ENCODE measurements around the gene CCR2. TPM values are rescaled to one million over a fixed set of nuclear protein-coding genes. Genes with fewer than 3 reads are reported as not detected.

The CCR2 gene
- total RNA-seq, 1 experiment from 2014 or later: not detected

DNA sequence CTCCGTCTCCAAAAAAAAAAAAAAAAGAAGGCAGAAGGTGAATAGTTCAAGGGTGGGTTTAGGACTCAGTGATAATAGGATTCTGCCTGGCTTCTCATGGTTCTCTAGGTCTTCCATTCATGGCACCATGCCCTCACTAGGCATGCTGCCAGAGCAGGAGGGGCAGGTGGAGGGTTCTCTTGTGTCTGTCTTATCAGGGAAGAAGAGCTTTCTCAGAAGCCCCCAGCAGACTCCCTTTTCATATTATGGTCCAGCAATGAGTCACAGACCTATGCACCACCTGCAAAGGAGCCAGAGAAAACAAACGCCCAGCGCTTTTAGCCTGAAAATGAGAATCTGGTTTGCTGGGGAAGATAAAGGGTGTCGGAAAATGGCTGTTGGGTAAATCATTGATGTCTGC, 3.0 kb downstream of the CCR2 start:
- Mint-ChIP-seq H3K27ac (ENCODE audit: low read depth, unreplicated experiment) (no peak overlapping the region), H3K4me3 (ENCODE audit: unreplicated experiment) (no peak overlapping the region), H3K4me1 (ENCODE audit: insufficient read depth, unreplicated experiment) (peaks cover 16% of the 10 kb centered on the region), H3K27me3 (ENCODE audit: insufficient read depth, unreplicated experiment) (peaks cover 49% of the 10 kb centered on the region), H3K36me3 (ENCODE audit: insufficient read depth, unreplicated experiment) (no peaks in the 10 kb centered on the region), H3K9me3 (ENCODE audit: unreplicated experiment) (no peaks in the 10 kb centered on the region)
- intact Hi-C loops (cut with micrococcal nuclease): no loop called here
- TF ChIP-seq, protein P1, sequence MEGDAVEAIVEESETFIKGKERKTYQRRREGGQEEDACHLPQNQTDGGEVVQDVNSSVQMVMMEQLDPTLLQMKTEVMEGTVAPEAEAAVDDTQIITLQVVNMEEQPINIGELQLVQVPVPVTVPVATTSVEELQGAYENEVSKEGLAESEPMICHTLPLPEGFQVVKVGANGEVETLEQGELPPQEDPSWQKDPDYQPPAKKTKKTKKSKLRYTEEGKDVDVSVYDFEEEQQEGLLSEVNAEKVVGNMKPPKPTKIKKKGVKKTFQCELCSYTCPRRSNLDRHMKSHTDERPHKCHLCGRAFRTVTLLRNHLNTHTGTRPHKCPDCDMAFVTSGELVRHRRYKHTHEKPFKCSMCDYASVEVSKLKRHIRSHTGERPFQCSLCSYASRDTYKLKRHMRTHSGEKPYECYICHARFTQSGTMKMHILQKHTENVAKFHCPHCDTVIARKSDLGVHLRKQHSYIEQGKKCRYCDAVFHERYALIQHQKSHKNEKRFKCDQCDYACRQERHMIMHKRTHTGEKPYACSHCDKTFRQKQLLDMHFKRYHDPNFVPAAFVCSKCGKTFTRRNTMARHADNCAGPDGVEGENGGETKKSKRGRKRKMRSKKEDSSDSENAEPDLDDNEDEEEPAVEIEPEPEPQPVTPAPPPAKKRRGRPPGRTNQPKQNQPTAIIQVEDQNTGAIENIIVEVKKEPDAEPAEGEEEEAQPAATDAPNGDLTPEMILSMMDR (IDR thresholded peaks at IDR 0.05; ENCODE audit: unreplicated experiment): no peak
- ChIA-PET POLR2A (interaction anchor here (0.6 kb wide), 1 partner anchor 143 kb away, joined by 3 read pairs; no protein-coding TSS in a partner anchor), CTCF (no interaction called here)
- DNase-seq (ENCODE audit: unreplicated experiment): no peak
- no TSS peak for BruUV-seq (replicated peaks)

DNA sequence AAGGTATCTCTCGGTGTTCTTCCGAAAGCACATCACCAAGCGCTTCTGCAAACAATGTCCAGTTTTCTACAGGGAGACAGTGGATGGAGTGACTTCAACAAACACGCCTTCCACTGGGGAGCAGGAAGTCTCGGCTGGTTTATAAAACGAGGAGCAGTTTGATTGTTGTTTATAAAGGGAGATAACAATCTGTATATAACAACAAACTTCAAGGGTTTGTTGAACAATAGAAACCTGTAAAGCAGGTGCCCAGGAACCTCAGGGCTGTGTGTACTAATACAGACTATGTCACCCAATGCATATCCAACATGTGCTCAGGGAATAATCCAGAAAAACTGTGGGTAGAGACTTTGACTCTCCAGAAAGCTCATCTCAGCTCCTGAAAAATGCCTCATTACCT, 4.6 kb downstream of the CCR2 start:
- TF ChIP-seq, protein P1 (IDR thresholded peaks at IDR 0.05; ENCODE audit: unreplicated experiment): no peak
- H3K36me3 Mint-ChIP-seq (ENCODE audit: insufficient read depth, unreplicated experiment): no peaks in the 10 kb centered on the region
- H3K9me3 Mint-ChIP-seq (ENCODE audit: unreplicated experiment): no peaks in the 10 kb centered on the region
- H3K4me3 Mint-ChIP-seq (ENCODE audit: unreplicated experiment): no peak overlapping the region
- no peak for DNase-seq (ENCODE audit: unreplicated experiment)
- no TSS peak for BruUV-seq (replicated peaks)
- peaks cover 9% of the 10 kb centered on the region for H3K4me1 Mint-ChIP-seq (ENCODE audit: insufficient read depth, unreplicated experiment)
- ChIA-PET CTCF (interaction anchor here (3.1 kb wide), 1 partner anchor 13 kb away, joined by 8 read pairs; no protein-coding TSS in a partner anchor), POLR2A (no interaction called here)
- intact Hi-C loops (cut with micrococcal nuclease): no loop called here
- no peak overlapping the region for H3K27ac Mint-ChIP-seq (ENCODE audit: low read depth, unreplicated experiment)
- H3K27me3 Mint-ChIP-seq (ENCODE audit: insufficient read depth, unreplicated experiment): peaks cover 44% of the 10 kb centered on the region

DNA sequence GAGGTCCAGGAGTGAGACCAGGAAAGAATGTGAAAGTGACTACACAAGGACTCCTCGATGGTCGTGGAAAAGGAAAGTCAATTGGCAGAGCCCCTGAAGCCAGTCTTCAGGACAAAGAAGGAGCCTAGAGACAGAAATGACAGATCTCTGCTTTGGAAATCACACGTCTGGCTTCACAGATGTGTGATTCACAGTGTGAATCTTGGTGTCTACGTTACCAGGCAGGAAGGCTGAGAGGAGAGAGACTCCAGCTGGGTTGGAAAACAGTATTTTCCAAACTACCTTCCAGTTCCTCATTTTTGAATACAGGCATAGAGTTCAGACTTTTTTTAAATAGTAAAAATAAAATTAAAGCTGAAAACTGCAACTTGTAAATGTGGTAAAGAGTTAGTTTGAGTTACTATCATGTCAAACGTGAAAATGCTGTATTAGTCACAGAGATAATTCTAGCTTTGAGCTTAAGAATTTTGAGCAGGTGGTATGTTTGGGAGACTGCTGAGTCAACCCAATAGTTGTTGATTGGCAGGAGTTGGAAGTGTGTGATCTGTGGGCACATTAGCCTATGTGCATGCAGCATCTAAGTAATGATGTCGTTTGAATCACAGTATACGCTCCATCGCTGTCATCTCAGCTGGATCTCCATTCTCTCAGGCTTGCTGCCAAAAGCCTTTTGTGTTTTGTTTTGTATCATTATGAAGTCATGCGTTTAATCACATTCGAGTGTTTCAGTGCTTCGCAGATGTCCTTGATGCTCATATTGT, 6.0 kb downstream of the CCR2 start:
- ChIA-PET CTCF (interaction anchor here (0.5 to 3.1 kb wide), 7 partner anchors 9 to 395 kb away, joined by 3 to 8 read pairs (median 3); no protein-coding TSS in a partner anchor), POLR2A (interaction anchor here (0.7 to 1.3 kb wide), 7 partner anchors 10 to 287 kb away, joined by 3 to 4 read pairs (median 3); no protein-coding TSS in a partner anchor)

GRCh38 chr3:46360907-46361306, 7.0 kb downstream of the CCR2 start:
- BruUV-seq (replicated peaks): no TSS peak
- ChIA-PET POLR2A (interaction anchor here (0.7 to 1.1 kb wide), 3 partner anchors 11 to 288 kb away, joined by 3 to 4 read pairs (median 3); no protein-coding TSS in a partner anchor), CTCF (interaction anchor here (0.7 to 3.1 kb wide), 4 partner anchors 11 to 282 kb away, joined by 3 to 8 read pairs (median 3); no protein-coding TSS in a partner anchor)
- Mint-ChIP-seq H3K27ac (ENCODE audit: low read depth, unreplicated experiment) (no peak overlapping the region), H3K36me3 (ENCODE audit: insufficient read depth, unreplicated experiment) (no peaks in the 10 kb centered on the region), H3K4me3 (ENCODE audit: unreplicated experiment) (no peak overlapping the region), H3K27me3 (ENCODE audit: insufficient read depth, unreplicated experiment) (peaks cover 20% of the 10 kb centered on the region), H3K9me3 (ENCODE audit: unreplicated experiment) (no peaks in the 10 kb centered on the region), H3K4me1 (ENCODE audit: insufficient read depth, unreplicated experiment) (no peaks in the 10 kb centered on the region)
- DNase-seq (ENCODE audit: unreplicated experiment): no peak
- TF ChIP-seq, protein P1 (IDR thresholded peaks at IDR 0.05; ENCODE audit: unreplicated experiment): no peak
- intact Hi-C loops (cut with micrococcal nuclease): no loop called here

More for the DNA sequence above, 6.0 kb downstream of the CCR2 start:
- H3K36me3 Mint-ChIP-seq (ENCODE audit: insufficient read depth, unreplicated experiment): no peaks in the 10 kb centered on the region
- H3K27me3 Mint-ChIP-seq (ENCODE audit: insufficient read depth, unreplicated experiment): peaks cover 30% of the 10 kb centered on the region
- H3K4me1 Mint-ChIP-seq (ENCODE audit: insufficient read depth, unreplicated experiment): no peaks in the 10 kb centered on the region
- H3K27ac Mint-ChIP-seq (ENCODE audit: low read depth, unreplicated experiment): no peak overlapping the region
- TF ChIP-seq, protein P1 (IDR thresholded peaks at IDR 0.05; ENCODE audit: unreplicated experiment): no peak
- H3K4me3 Mint-ChIP-seq (ENCODE audit: unreplicated experiment): no peak overlapping the region
- BruUV-seq (replicated peaks): no TSS peak
- H3K9me3 Mint-ChIP-seq (ENCODE audit: unreplicated experiment): no peaks in the 10 kb centered on the region
- intact Hi-C loops (cut with micrococcal nuclease): no loop called here
- DNase-seq (ENCODE audit: unreplicated experiment): peak; percentile 32
